A549 (cell line): ENCODE measurements around the gene SHISA3. TPM values are rescaled to one million over a fixed set of nuclear protein-coding genes. Genes with fewer than 3 reads are reported as not detected.
A peak's percentile ranks its signal among the peaks of the same experiment; 100 is the strongest.

Source experiments
- ATAC-seq, 2 experiments: fragments of 200-7000 bp in 1 of 2; fragments of >200 bp in 1 of 2; cut with Nextera tagmentation in 1 of 2; cut with Tn5 transposase in 1 of 2; 3 replicates each; pipeline versions ENCODE4 v1.8.0 to v1.9.1; 2018 to 2020; ENCODE audit warnings: mild to moderate bottlenecking in 1 of 2, moderate library complexity in 1 of 2
- CTCF ChIA-PET: fragments of 300-600 bp; sonication (Branson Sonifier 250); formaldehyde crosslinking; extraction: SDS; loops from one replicate; lab custom pipeline; 2021; ENCODE audit warnings: antibody characterized with exemption, inconsistent platforms; lab: Yijun Ruan, JAX
- POLR2A ChIA-PET: fragments of 350-600 bp; formaldehyde crosslinking; extraction: SDS; loops from one replicate; lab custom pipeline; 2021; ENCODE audit warnings: antibody characterized with exemption, inconsistent platforms; lab: Yijun Ruan, JAX
- DNase-seq, 2 experiments: peaks; one replicate each; pipeline versions ENCODE4 v3.0.0 to v3.0.0-alpha.2; 2011 to 2016; ENCODE audit warnings: low read depth in 1 of 2, low spot score in 1 of 2
- FAIRE-seq: peaks from 2 replicates; lab custom pipeline; 2011; peaks lifted over from hg19 to GRCh38; lab: Jason Lieb, UNC
- H3K27ac ChIP-seq, 2 experiments: fragments of >200 bp; sonication (Bioruptor Twin); formaldehyde crosslinking; 3 replicates each; pipeline ENCODE4 v1.5.1; 2016 to 2017
- H3K4me1 ChIP-seq: fragments of >200 bp; sonication (Bioruptor Twin); formaldehyde crosslinking; 3 replicates; pipeline ENCODE4 v1.6.1; 2016
- H3K4me2 ChIP-seq: fragments of >200 bp; sonication (Bioruptor Twin); formaldehyde crosslinking; 3 replicates; pipeline ENCODE4 v1.6.1; 2016
- H3K4me3 ChIP-seq: fragments of >200 bp; sonication (Bioruptor Twin); formaldehyde crosslinking; 3 replicates; pipeline ENCODE4 v1.5.1; 2016
- H3K9me3 ChIP-seq: fragments of >200 bp; sonication (Bioruptor Twin); formaldehyde crosslinking; 3 replicates; pipeline ENCODE4 v1.6.1; 2016
- CBX8 ChIP-seq: fragments of 200-600 bp; sonication (generic); IDR thresholded peaks from 2 replicates; pipeline ENCODE4 v1.6.1; 2016
- E2F6 ChIP-seq: IDR thresholded peaks from 2 replicates; pipeline ENCODE4 v1.6.1; 2012; ENCODE audit warnings: low read depth, borderline replicate concordance
- EHMT2 ChIP-seq: fragments of 200-600 bp; sonication (generic); IDR thresholded peaks from 2 replicates; pipeline ENCODE4 v1.6.1; 2016; ENCODE audit warnings: antibody characterized with exemption, low read depth, mild to moderate bottlenecking, moderate library complexity
- EP300 ChIP-seq, 2 experiments: fragments of >200 bp; sonication (Bioruptor Twin); formaldehyde crosslinking; IDR thresholded peaks; 2 replicates in 1 of 2; 3 replicates in 1 of 2; pipeline ENCODE4 v1.6.1; 2016 to 2017
- FOSB ChIP-seq: fragments of 250-450 bp; sonication (Bioruptor Pico); IDR thresholded peaks from 2 replicates; pipeline ENCODE4 v1.5.0; 2020; ENCODE audit warnings: mild to moderate bottlenecking, moderate library complexity
- HES2 ChIP-seq: fragments of >200 bp; sonication (Bioruptor Twin); formaldehyde crosslinking; IDR thresholded peaks from 2 replicates; pipeline ENCODE4 v1.6.1; 2016
- HEYL ChIP-seq: fragments of 250-450 bp; sonication (Bioruptor Pico); IDR thresholded peaks from 2 replicates; pipeline ENCODE4 v1.8.0; 2021; ENCODE audit warnings: mild to moderate bottlenecking, moderate library complexity
- HMGXB4 ChIP-seq: fragments of 250-450 bp; sonication (Bioruptor Pico); IDR thresholded peaks from 2 replicates; pipeline ENCODE4 v1.5.0; 2021; ENCODE audit warnings: mild to moderate bottlenecking, moderate library complexity, borderline replicate concordance
- HOXA7 ChIP-seq: fragments of 250-450 bp; sonication (Bioruptor Pico); IDR thresholded peaks from 2 replicates; pipeline ENCODE4 v1.5.0; 2020; ENCODE audit warnings: mild to moderate bottlenecking, moderate library complexity
- HOXB13 ChIP-seq: fragments of 250-450 bp; sonication (Bioruptor Pico); IDR thresholded peaks from 2 replicates; pipeline ENCODE4 v1.5.0; 2020; ENCODE audit warnings: low read depth, mild to moderate bottlenecking, moderate library complexity
- HOXB5 ChIP-seq: fragments of 250-450 bp; sonication (Bioruptor Pico); IDR thresholded peaks from 2 replicates; pipeline ENCODE4 v1.5.0; 2020; ENCODE audit warnings: mild to moderate bottlenecking, moderate library complexity
- JUN ChIP-seq, 2 experiments: fragments of >200 bp; sonication (Bioruptor Twin); formaldehyde crosslinking; IDR thresholded peaks; 2 replicates in 1 of 2; 3 replicates in 1 of 2; pipeline ENCODE4 v1.6.1; 2016 to 2017
- KDM1A ChIP-seq: fragments of 200-600 bp; sonication (generic); IDR thresholded peaks from 2 replicates; pipeline ENCODE4 v1.6.1; 2016; ENCODE audit warnings: low read depth, mild to moderate bottlenecking
- MAX ChIP-seq: IDR thresholded peaks from 2 replicates; pipeline ENCODE4 v1.6.1; 2012
- MYC ChIP-seq: IDR thresholded peaks from 2 replicates; pipeline ENCODE4 v1.6.1; 2012; ENCODE audit warnings: mild to moderate bottlenecking, inconsistent platforms, low read length, improper control_type of control experiment, borderline replicate concordance
- NFE2L2 ChIP-seq: fragments of 150-350 bp; conservative IDR thresholded peaks from 2 replicates; pipeline ENCODE4 v1.6.1; 2014; ENCODE audit warnings: low read length
- POLR2A ChIP-seq: IDR thresholded peaks from 2 replicates; pipeline ENCODE4 v1.6.1; 2012; ENCODE audit warnings: mild to moderate bottlenecking, low read length
- RCOR1 ChIP-seq: fragments of 150-350 bp; IDR thresholded peaks from 2 replicates; pipeline ENCODE4 v1.6.1; 2014; ENCODE audit warnings: antibody characterized with exemption, low read length, low read depth
- RNF2 ChIP-seq: fragments of 200-600 bp; sonication (generic); IDR thresholded peaks from 2 replicates; pipeline ENCODE4 v1.6.1; 2016; ENCODE audit warnings: low read depth, mild to moderate bottlenecking, antibody characterized with exemption, moderate library complexity, borderline replicate concordance
- SMC3 ChIP-seq: fragments of >200 bp; sonication (Bioruptor Twin); formaldehyde crosslinking; IDR thresholded peaks from 3 replicates; pipeline ENCODE4 v1.6.1; 2018; ENCODE audit warnings: inconsistent platforms
- TFCP2L1 ChIP-seq: fragments of 250-450 bp; sonication (Bioruptor Pico); IDR thresholded peaks from 2 replicates; pipeline ENCODE4 v1.5.0; 2021; ENCODE audit warnings: mild to moderate bottlenecking
- TP53 ChIP-seq: fragments of 250-450 bp; sonication (Bioruptor Pico); IDR thresholded peaks from 2 replicates; pipeline ENCODE4 v1.5.0; 2021; ENCODE audit warnings: mild to moderate bottlenecking, moderate library complexity
- ZFP36 ChIP-seq: fragments of 450-650 bp; IDR thresholded peaks from 2 replicates; pipeline ENCODE4 v1.6.1; 2014; ENCODE audit warnings: borderline replicate concordance; ENCODE audit not compliant: partially characterized antibody
- ZNF302 ChIP-seq: fragments of 250-450 bp; sonication (Bioruptor Pico); IDR thresholded peaks from 2 replicates; pipeline ENCODE4 v1.9.0; 2021; ENCODE audit warnings: inconsistent platforms, mild to moderate bottlenecking, moderate library complexity
- WGBS: methylation state at CpG from one replicate; pipeline ENCODE4 v1.1.6; 2017; ENCODE audit errors: missing lambda C conversion rate; 5-methylcytosine and 5-hydroxymethylcytosine counted together
- polyA plus RNA-seq, 4 experiments: library from polyadenylated mRNA; depleted of rRNA in 3 of 4; stranded (reverse); fragments of >200 nt; fragmentation: RNase III in 1 of 4; extraction: RNeasy Plus Mini Kit Qiagen cat#74134 plus additional on column Dnase treatment in 1 of 4; gene quantifications; 2 replicates in 3 of 4; 3 replicates in 1 of 4; pipeline ENCODE4 v1.2.3, GENCODE V29; 2011 to 2017

Gene SHISA3
- polyA plus RNA-seq, 2 of the 4 experiments (the other 2 are of a cell fraction): not detected

GRCh38 chr4:42357325-42357724 is 40.0 kb upstream of the SHISA3 start:
- WGBS: 49% methylated on average over 5 of the region's 5 CpGs
- ATAC-seq (no peak), DNase-seq (no peak), FAIRE-seq (no peak)
- H3K27ac ChIP-seq: no peak overlapping the region
- no peak for TF ChIP-seq HEYL
- no peak for TF ChIP-seq HOXA7 (CRISPR knock-in tag)
- no peak for TF ChIP-seq EP300 (IDR thresholded peaks at IDR 0.05)
- no peak for TF ChIP-seq MAX
- no peak for TF ChIP-seq HES2
- TF ChIP-seq CBX8: no peak
- no peak overlapping the region for H3K4me3 ChIP-seq
- H3K4me2 ChIP-seq: no peak overlapping the region
- CTCF ChIA-PET: no interaction called here
- POLR2A ChIA-PET: no interaction called here
- no peaks in the 10 kb centered on the region for H3K4me1 ChIP-seq
- no peaks in the 10 kb centered on the region for H3K9me3 ChIP-seq

- FAIRE-seq (no peak), DNase-seq (no peak), ATAC-seq (no peak)
- 8% methylated on average over 5 of the region's 5 CpGs for WGBS
- H3K4me2 ChIP-seq: peak overlapping the region; percentile 44; the same call in 1 of the 3 replicates
- no peak overlapping the region; the same call in 2 of the 3 replicates for H3K4me3 ChIP-seq
- POLR2A ChIA-PET: no interaction called here
- no peak for TF ChIP-seq CBX8
- no peak for TF ChIP-seq MYC
- no peak for TF ChIP-seq SMC3
- TF ChIP-seq ZNF302 (CRISPR knock-in tag): no peak
- TF ChIP-seq TFCP2L1 (CRISPR knock-in tag): no peak
- no peak for TF ChIP-seq KDM1A
- TF ChIP-seq E2F6: no peak
- no peak for TF ChIP-seq MAX
- TF ChIP-seq ZFP36: no peak
- TF ChIP-seq RNF2: no peak
- no peak for TF ChIP-seq POLR2A
- TF ChIP-seq EHMT2: no peak
- no peak for TF ChIP-seq HMGXB4 (CRISPR knock-in tag)
- TF ChIP-seq TP53 (CRISPR knock-in tag): no peak
- no peak for TF ChIP-seq FOSB
- no peak for TF ChIP-seq RCOR1
- no peak for TF ChIP-seq JUN (IDR thresholded peaks at IDR 0.05)
- TF ChIP-seq HOXB13 (CRISPR knock-in tag): no peak
- no peak for TF ChIP-seq NFE2L2
- TF ChIP-seq HOXB5: no peak
- no peak overlapping the region for H3K27ac ChIP-seq
- H3K4me1 ChIP-seq: no peaks in the 10 kb centered on the region
- CTCF ChIA-PET: no interaction called here
- H3K9me3 ChIP-seq: no peaks in the 10 kb centered on the region
Measured at GRCh38 chr4:42359711-42360110, 37.6 kb upstream of the SHISA3 start.

GRCh38 chr4:42360256-42360669 is 37.0 kb upstream of the SHISA3 start:
- ATAC-seq (no peak), DNase-seq (no peak), FAIRE-seq (no peak)
- ChIA-PET POLR2A (no interaction called here), CTCF (no interaction called here)
- H3K9me3 ChIP-seq: no peaks in the 10 kb centered on the region
- H3K4me1 ChIP-seq: no peaks in the 10 kb centered on the region
- no peak overlapping the region for H3K4me2 ChIP-seq
- H3K4me3 ChIP-seq: no peak overlapping the region
- no peak for TF ChIP-seq POLR2A
- 7% methylated on average over 2 of the region's 2 CpGs for WGBS
- no peak overlapping the region for H3K27ac ChIP-seq
